GM13976 (cell line): ENCODE measurements around the gene DNAJC19.
"Not testable (repeated sequence)": the region's sequence is repeated elsewhere in the genome, so short reads cannot be mapped to it uniquely, and the experiment has no call there.

Experiments used
- DNase-seq: peaks from one replicate; pipeline ENCODE4 v3.0.0; 2012; ENCODE audit warnings: low spot score
- in situ Hi-C: fragments of 300-500 bp; cut with MboI; formaldehyde crosslinking; loops from one replicate; pipeline ENCODE4 v1.12.0; 2022; ENCODE audit warnings: low sequenced_read_pairs, mixed read lengths, inconsistent platforms; ENCODE audit not compliant: unreplicated experiment
- TF ChIP-seq, protein P1 (sequence below): IDR thresholded peaks from 2 replicates; pipeline ENCODE4 v1.5.1; 2012; ENCODE audit warnings: borderline replicate concordance, mild to moderate bottlenecking; ENCODE audit not compliant: insufficient read depth; ENCODE audit errors: extremely low read depth, missing control alignments, control extremely low read depth

Gene DNAJC19

DNA sequence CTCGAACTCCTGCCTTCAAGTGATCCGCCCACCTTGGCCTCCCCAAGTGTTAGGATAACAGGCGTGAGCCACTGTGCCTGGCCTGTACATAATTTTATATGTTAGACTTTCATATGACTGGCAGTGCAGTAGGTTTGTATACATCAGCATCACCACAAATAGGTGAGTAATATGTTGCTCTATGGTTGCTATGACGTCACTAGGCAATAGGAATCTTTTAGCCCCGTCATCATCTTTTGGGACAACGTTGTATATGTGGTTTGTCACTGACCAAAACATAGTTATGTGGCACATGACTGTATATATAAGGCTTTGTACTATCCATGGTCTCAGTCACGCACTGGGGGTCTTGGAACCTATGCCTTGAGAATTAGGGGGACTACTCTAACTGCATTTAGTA is 17.0 kb upstream of the DNAJC19 start:
- DNase-seq: no peak
- in situ Hi-C loops: no loop called here
- TF ChIP-seq, protein P1, sequence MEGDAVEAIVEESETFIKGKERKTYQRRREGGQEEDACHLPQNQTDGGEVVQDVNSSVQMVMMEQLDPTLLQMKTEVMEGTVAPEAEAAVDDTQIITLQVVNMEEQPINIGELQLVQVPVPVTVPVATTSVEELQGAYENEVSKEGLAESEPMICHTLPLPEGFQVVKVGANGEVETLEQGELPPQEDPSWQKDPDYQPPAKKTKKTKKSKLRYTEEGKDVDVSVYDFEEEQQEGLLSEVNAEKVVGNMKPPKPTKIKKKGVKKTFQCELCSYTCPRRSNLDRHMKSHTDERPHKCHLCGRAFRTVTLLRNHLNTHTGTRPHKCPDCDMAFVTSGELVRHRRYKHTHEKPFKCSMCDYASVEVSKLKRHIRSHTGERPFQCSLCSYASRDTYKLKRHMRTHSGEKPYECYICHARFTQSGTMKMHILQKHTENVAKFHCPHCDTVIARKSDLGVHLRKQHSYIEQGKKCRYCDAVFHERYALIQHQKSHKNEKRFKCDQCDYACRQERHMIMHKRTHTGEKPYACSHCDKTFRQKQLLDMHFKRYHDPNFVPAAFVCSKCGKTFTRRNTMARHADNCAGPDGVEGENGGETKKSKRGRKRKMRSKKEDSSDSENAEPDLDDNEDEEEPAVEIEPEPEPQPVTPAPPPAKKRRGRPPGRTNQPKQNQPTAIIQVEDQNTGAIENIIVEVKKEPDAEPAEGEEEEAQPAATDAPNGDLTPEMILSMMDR: no peak

DNA sequence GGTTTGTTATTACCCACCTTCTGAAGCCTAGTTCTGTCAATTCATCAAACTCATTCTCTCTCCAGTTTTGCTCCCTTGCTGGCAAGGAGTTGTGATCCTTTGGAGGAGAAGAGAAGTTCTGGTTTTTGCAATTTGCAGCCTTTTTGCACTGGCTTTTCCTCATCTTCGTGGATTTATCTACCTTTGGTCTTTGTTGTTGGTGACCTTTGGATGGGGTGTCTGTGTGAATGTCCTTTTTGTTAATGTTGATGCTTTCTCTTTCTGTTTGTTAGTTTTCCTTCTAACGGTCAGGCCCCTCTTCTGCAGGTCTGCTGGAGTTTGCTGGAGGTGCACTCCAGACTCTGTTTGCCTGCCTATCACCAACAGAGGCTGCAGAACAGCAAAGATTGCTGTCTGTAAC is 13.9 kb upstream of the DNAJC19 start:
- DNase-seq, in situ Hi-C loops: not testable (repeated sequence)

DNA sequence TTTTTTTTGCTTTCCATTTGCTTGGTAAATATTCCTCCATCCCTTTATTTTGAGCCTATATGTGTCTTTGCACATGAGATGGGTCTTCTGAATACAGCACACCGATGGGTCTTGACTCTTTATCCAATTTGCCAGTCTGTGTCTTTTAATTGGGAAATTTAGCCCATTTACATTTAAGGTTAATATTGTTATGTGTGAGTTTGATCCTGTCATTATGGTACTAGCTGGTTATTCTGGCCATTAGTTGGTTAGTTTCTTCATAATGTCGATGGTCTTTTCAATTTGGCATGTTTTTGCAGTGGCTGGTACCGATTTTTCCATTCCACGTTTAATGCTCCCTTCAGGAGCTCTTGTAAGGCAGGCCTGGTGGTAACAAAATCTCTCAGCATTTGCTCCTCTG is 12.8 kb upstream of the DNAJC19 start:
- DNase-seq, in situ Hi-C loops: not testable (repeated sequence)

DNA sequence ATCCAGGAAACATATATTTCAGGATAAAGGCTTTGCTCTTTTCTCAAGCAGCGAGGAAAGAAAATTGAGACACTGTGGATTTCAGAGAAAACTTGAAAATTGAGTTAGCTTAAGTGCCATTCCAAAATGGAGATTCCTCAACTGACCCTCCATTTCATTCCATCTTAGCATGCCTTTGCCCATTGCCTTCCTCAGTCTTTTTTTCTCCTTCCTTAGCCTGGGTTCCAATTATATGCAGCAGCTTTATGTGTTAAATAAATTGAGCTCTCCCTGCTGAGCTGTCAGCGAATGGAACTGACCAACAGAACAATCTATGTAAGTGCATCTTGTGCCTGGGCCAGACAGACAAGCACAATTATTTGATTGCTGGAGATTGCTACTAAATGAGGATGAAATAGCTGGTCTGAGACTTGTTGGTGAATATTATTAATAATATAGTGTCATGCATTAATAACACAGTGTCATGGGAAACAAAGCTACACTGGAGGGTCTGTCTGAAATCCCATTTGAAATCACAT is 6.9 kb upstream of the DNAJC19 start:
- DNase-seq: no peak
- TF ChIP-seq, protein P1: no peak
- in situ Hi-C loops: no loop called here

DNA sequence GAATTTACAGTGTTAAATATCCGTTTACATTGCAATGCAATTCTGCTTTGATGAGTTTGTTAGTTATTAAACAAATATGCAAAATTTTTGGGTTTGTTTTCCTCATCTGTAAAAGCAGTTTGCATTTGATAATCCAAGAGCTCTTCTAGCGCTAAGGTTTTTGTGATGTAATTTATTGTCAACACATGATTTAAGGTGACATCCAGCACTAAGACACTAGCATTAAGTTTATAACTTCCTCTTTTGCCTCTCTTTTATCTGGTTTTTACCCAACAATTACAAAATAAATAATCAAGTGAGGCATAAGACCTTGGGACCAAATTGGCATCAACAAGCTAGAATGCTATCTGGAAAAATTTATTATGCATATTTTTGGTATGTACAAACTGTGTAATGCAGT is 969 bp upstream of the DNAJC19 start:
- no peak for DNase-seq
- TF ChIP-seq, protein P1: no peak
- in situ Hi-C loops: no loop called here

DNA sequence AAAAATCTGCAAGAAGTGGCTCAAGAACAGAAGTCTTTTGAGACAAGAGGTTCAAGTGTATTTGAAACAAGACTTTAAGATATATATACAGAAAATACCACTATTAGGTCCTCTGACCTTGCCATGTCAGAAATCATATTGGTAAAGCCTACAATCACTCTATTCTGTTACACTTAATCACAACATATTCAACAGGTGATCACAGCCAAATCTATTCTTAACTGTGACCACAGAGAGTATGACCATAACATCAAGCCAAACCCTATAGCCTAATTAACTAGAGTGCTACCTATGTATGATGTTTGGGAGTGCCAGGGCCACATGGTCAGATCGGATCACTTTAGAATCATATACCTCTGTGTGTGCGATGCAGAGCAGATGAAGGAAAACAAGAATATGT is 2.2 kb downstream of the DNAJC19 start:
- in situ Hi-C loops: no loop called here
- no peak for DNase-seq
- TF ChIP-seq, protein P1: no peak

DNA sequence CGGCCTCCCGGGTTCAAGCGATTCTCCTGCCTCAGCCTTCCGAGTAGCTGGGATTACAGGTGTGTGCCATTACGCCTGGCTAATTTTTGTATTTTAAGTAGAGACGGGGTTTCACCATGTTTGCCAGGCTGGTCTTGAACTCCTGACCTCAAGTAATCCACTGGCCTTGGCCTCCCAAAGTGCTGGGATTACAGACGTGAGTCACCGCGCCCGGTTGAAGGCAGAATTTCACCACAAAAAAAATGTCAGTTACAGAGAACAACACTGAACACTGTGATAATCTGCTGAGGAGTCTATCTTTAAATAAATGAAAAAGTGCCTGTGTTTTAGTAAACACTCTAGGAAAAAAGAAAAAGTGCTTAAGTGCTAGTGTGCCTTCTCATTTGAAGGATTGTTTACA is 3.2 kb downstream of the DNAJC19 start:
- DNase-seq, in situ Hi-C loops: not testable (repeated sequence)

DNA sequence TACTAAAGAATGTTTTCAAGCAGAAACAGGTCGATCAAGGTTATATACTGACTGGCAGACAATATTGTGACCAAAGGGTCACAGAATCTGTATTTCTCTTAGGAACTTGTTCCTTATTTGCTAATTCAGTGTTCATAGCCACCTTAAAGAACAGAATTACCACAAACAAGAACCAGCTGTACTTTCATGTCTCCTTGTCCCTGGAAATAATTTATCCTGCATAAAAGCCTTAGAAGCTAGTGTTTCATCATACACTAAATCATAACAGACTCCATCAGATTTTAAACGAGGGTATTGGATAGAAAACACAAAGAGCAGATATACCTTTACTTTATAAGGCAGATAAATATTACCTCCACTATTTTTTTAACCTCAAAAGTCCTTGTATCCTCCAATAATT is 6.4 kb downstream of the DNAJC19 start:
- DNase-seq: no peak
- TF ChIP-seq, protein P1: no peak
- in situ Hi-C loops: no loop called here
